GM19240 (cell line): ENCODE measurements around the gene TOGARAM2.

Experiments
- DNase-seq: peaks from one replicate; pipeline ENCODE4 v3.0.0; 2011; ENCODE audit warnings: low spot score; ENCODE audit not compliant: insufficient read length

The TOGARAM2 gene

GRCh38 chr2:29053223-29053622 lies 72.1 kb downstream of the TOGARAM2 start:
- no peak for DNase-seq

- no peak for DNase-seq
Measured at GRCh38 chr2:29053670-29054400, 72.7 kb downstream of the TOGARAM2 start.

- no peak for DNase-seq
Measured at GRCh38 chr2:29054430-29054829, 73.3 kb downstream of the TOGARAM2 start.

- no peak for DNase-seq
Measured at GRCh38 chr2:29055601-29056000, 74.5 kb downstream of the TOGARAM2 start.

- no peak for DNase-seq
Measured at GRCh38 chr2:29056452-29056851, 75.4 kb downstream of the TOGARAM2 start.

- no peak for DNase-seq
Measured at GRCh38 chr2:29057006-29057405, 75.9 kb downstream of the TOGARAM2 start.

GRCh38 chr2:29059624-29060023 lies 78.5 kb downstream of the TOGARAM2 start:
- no peak for DNase-seq

GRCh38 chr2:29060441-29060840 lies 79.3 kb downstream of the TOGARAM2 start:
- no peak for DNase-seq

GRCh38 chr2:29061176-29061575 lies 80.1 kb downstream of the TOGARAM2 start:
- DNase-seq, result no peak

- DNase-seq, result no peak
Measured at GRCh38 chr2:29061616-29062015, 80.5 kb downstream of the TOGARAM2 start.

GRCh38 chr2:29062371-29062770 lies 81.3 kb downstream of the TOGARAM2 start:
- DNase-seq, result no peak

- DNase-seq, result no peak
Measured at GRCh38 chr2:29063056-29063455, 82.0 kb downstream of the TOGARAM2 start.

GRCh38 chr2:29063646-29064345 lies 82.7 kb downstream of the TOGARAM2 start:
- no peak for DNase-seq

GRCh38 chr2:29064346-29064715 lies 83.2 kb downstream of the TOGARAM2 start:
- DNase-seq, result no peak

GRCh38 chr2:29064746-29065067 lies 83.6 kb downstream of the TOGARAM2 start:
- DNase-seq, result no peak

GRCh38 chr2:29065068-29065811 lies 84.1 kb downstream of the TOGARAM2 start:
- DNase-seq, result no peak

- no peak for DNase-seq
Measured at GRCh38 chr2:29066271-29066860, 85.3 kb downstream of the TOGARAM2 start.

GRCh38 chr2:29066997-29067605 lies 86.0 kb downstream of the TOGARAM2 start:
- no peak for DNase-seq

GRCh38 chr2:29068513-29068912 lies 87.4 kb downstream of the TOGARAM2 start:
- no peak for DNase-seq

- DNase-seq, result no peak
Measured at GRCh38 chr2:29070526-29070925, 89.4 kb downstream of the TOGARAM2 start.
